GM18873 (cell line): ENCODE results near the gene SALL4.
"Not testable (repeated sequence)": the region's sequence is repeated elsewhere in the genome, so short reads cannot be mapped to it uniquely, and the experiment has no call there.

Experiments used
- ATAC-seq: cut with Tn5 transposase; IDR thresholded peaks from one replicate; pipeline ENCODE4 v1.9.1; 2021; ENCODE audit warnings: mild to moderate bottlenecking, moderate library complexity, moderate number of reproducible peaks; ENCODE audit not compliant: unreplicated experiment, low FRiP score

SALL4 gene

DNA sequence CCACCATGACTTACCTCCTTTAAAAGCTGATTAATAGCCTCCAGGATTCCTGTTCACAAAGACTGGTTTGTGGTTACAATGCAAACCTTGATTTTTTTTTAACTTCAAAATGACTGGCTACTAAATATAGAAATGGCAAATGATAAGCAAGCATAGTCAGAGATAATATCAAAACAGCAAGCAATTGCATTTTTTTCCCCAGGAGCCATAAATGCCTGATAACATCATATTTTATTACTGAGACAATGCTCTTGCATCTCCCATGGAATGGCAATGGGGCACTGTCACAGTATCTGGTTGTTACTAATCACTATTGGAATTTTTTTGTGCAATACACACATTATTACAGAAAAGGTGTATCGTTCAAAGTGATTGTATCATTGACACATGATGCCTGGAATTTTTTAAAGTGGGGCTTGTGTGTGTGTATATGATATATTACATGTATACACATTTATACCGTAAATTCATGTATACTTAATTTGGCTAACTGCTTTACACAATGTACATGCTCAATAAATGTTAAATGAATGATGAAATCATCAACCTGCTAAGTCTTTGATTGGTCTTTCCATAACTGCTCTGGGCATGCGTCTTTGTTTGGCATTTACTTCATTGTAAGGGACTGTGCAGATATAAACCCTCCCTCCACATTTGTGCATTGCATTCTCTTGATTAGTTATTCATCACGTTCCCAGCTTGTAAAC lies 980 bp upstream of the SALL4 start:
- ATAC-seq, result no peak

GRCh38 chr20:51801823-51802123 lies 548 bp downstream of the SALL4 start:
- ATAC-seq, result no peak

DNA sequence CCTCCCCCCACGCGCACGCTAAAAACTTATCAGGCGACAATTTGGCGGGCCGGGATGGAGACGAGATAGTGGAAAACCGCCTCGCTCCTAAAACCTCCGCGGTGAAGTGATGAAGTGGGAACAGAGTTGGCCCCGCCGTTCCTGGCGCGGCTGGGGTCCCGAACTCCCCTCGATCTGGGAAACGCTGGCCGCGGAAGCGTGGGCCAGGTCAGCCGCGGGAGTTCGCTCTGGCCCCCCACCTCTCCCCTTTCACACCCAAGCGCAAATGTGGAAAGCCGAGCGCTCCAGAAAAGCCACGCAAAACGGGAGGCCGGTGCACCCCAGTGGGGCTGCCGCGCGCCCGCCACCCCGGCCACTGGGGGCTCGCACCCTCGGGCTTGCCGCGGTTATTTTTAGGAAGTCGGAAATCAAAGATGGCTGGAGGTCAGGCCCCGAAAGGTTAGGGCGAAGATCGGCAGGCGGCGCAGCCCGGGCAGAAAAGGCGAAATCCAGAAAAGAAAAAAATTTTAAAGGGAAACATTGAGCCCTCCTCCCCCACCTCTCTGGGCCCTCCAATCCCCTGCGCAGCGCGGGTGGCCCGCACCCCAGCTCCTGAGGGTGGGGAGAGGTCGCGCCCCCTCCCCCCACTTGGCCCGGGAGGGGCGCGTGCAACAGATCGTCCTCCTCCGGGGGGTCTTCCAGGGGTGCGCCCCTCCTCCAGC lies 1.0 kb downstream of the SALL4 start:
- ATAC-seq, result no peak

DNA sequence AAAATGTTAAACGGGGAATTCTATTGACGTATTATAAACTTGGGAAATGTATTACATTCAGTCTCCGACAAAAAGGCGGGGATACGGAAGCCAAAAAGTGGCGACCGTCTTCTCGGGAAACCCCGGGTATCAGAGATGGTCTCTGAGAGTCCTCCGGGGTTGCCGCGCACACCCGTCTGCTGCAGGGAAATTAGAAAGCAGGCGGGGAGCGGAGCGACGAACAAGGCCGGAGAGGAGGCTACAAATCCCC lies 1.5 kb downstream of the SALL4 start:
- ATAC-seq, result no peak

- ATAC-seq, result no peak
These were observed 2.1 kb downstream of the SALL4 start for GRCh38 chr20:51800060-51800871.

DNA sequence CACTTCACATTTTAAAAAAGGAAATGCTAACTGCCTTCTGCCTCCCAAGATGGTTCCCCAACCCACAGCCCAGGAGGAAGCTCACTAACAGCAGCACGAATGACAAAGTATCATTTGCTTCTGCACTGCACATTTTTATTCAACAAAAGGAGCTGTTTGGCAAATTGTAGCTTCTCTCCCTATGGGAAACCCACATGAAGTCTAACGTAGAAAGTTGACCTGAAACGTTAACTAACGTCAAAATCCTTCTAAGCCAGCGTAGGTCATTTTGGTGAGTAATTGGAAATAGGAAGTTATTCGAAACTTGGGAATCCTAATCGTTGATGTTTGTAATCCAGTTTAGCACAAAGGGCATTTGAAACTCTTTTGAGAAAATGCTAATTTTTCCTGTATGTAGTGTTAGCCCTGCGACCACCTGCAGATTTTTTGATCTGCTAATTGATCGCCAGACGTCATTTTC lies 2.9 kb downstream of the SALL4 start:
- ATAC-seq, result no peak

DNA sequence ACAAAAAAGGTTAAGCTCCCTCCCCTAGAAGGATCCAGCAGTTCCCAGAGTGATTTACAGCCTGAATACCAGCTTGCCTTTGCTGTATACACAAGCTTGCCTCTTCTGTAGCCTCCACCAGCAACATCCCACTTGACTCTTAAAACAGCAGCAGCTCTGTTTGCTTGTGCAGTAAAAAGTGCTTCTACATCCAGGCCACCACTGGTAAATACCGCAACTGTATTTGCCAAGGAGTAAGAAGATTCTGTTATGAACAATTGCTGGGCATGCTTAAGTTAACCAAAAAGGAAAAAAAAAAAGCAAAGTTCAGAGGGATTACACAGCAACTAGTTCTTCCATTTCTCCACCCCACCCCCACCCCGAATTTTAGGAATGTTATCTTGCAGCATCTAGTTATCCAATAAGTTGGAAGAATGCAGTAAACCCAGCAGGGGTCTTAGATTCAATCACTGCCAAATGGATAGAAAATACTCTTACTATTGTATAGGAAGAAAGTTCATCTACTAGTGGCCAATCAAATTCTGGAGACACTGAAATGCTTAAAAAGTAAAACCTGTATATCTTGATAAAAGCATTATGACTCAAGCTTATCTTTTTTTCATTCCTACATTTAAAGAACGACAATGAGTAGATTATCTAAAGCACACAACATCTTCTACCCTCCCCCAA lies 4.8 kb downstream of the SALL4 start:
- ATAC-seq, result no peak

DNA sequence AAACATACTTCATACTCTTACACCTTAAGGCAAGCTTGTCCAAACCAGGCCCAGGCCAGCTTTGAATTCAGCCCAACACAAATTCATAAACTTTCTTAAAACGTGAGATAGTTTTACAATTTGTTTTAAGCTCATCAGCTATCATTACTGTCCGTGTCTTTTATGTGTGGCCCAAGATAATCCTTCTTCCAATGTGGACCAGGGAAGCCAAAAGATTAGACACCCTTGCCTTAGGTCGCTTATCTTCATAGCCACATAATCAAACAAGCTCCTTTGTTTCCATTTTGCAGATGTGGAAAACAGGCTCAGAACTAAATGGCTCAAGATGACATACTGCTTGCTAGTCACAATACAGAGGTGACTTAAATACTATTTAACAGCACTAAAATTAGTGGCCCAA lies 6.0 kb downstream of the SALL4 start:
- ATAC-seq, result no peak

DNA sequence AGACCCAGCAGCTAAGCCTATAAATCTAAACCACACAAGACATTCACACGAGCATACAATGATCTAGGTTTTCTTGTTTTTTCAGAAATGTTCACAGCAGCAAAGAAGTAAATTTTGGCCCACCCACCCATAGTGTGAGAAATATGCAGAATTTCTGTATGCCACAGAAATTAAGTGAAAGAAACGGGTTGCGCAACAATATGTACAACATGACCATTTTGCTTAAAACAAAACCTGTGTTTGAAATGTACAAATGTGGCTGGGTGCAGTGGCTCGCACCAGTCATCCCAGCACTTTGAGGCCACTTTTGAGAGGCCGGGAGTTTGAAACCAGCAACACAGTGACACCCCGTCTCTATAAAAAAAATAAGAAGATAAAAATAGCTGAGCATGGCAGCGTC lies 9.4 kb downstream of the SALL4 start:
- no peak for ATAC-seq

DNA sequence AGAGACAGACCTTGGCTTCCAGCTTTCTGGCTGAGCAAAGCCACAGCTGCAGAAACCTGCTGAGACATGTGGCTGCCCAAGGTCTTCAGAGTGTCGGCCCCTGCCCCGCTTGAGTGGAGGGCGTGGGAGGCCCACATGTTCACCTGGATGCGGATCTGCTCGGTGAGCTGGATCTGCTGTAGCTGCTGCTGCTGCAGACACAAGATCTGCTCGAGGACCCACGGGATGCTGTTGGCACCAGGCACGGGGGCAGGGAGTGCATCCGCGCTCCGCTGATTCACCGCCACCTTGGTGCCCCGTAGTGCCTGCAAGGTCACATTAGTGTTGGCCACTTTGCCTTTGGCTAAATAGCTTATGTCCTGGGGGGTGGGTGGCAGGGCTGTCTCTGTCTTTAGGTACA lies 10.7 kb downstream of the SALL4 start:
- ATAC-seq, result no peak

- ATAC-seq, result no peak
These were observed 12.1 kb downstream of the SALL4 start for GRCh38 chr20:51790256-51790655.

GRCh38 chr20:51789434-51789833 lies 12.9 kb downstream of the SALL4 start:
- ATAC-seq, result no peak

DNA sequence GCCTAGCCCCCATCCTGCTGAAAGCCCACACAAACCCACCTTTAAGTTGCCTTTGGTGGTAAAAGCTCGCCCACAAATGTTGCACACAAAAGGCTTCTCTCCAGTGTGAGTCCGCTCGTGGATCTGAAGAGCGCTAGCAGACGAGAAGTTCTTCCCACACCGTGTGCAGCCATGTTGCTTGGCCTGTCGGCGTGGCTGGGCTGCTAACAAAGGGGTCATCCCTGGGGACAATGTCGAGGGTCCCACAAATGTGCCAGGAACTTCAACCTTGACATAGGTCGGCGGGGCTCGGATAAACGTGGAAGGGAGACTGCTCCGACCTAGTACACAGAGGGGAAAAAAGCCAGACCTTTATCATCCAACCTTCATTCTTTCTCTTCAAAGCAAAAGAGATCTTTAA lies 13.5 kb downstream of the SALL4 start:
- ATAC-seq, result no peak

- no peak for ATAC-seq
These were observed 18.0 kb downstream of the SALL4 start for GRCh38 chr20:51784299-51784698.

GRCh38 chr20:51778229-51778759 lies 24.0 kb downstream of the SALL4 start:
- ATAC-seq, result not testable (repeated sequence)

DNA sequence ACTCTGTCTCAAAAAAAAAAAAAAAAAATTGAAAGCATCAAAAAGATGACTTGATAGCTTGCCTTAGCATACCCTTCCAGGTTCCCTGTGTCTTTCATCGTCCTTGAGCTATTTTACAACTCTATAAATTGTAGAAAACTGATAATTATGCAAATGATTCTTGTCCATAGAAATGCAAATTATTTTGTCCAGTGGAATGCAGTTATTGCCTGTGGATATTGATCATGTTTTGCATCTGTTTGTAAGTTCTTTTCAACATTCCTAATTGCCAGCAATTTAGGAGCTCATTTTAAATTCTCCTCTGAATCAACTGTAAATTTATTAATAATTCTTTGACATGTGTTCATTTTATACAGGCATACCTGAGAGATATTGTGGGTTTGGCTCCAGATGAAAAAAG lies 27.1 kb downstream of the SALL4 start:
- ATAC-seq, result no peak

DNA sequence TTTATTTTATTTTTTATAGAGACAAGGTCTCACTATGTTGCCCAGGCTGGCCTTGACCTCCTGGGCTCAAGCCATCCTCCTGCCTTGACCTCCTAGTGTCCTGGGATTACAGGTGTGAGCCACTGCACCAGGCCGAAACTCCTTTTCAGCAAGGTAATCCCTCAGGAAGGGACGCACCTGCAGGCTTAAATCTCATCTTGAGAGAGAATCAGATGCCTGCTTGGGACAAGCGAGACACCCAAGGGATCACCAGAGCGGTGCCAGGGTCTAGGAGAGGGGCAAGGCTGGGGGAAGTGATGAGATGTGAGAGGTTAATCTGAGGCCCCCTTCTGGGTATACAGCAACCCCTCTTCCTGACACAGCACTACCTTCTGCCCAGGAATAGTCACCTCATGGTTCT lies 30.1 kb downstream of the SALL4 start:
- ATAC-seq, result no peak

GRCh38 chr20:51769976-51770615 lies 32.2 kb downstream of the SALL4 start:
- no peak for ATAC-seq

GRCh38 chr20:51768759-51769517 lies 33.4 kb downstream of the SALL4 start:
- ATAC-seq, result no peak
